Neural progenitor cell (in vitro differentiated cells): Measurements from ENCODE around the gene SH3D21. TPM values are rescaled to one million over a fixed set of nuclear protein-coding genes. Genes with fewer than 3 reads are reported as not detected.

Experiments used
- DNase-seq: peaks from one replicate; pipeline ENCODE4 v3.0.0-alpha.2; 2016; ENCODE audit warnings: low spot score
- H2AFZ ChIP-seq: fragments of 200-600 bp; sonication (generic); replicated peaks from 2 replicates; pipeline ENCODE4 v1.6.1; 2016; ENCODE audit warnings: antibody characterized with exemption
- H3F3A ChIP-seq: fragments of 200-600 bp; sonication (generic); 2 replicates; pipeline ENCODE4 v1.6.1; 2016; ENCODE audit warnings: antibody characterized with exemption, low read depth
- H3K27ac ChIP-seq: fragments of 200-600 bp; sonication (generic); 2 replicates; pipeline ENCODE4 v1.5.1; 2016; ENCODE audit warnings: mild to moderate bottlenecking
- H3K27me3 ChIP-seq: fragments of 200-600 bp; sonication (generic); 2 replicates; pipeline ENCODE4 v1.6.1; 2016; ENCODE audit warnings: mild to moderate bottlenecking, moderate library complexity
- H3K36me3 ChIP-seq: fragments of 200-600 bp; sonication (generic); 2 replicates; pipeline ENCODE4 v1.5.1; 2016
- H3K4me1 ChIP-seq: fragments of 200-600 bp; sonication (generic); 2 replicates; pipeline ENCODE4 v1.6.1; 2016; ENCODE audit warnings: mixed run types
- H3K4me2 ChIP-seq: fragments of 200-600 bp; sonication (generic); 2 replicates; pipeline ENCODE4 v1.6.1; 2016
- H3K4me3 ChIP-seq: fragments of 200-600 bp; sonication (generic); 2 replicates; pipeline ENCODE4 v1.5.1; 2016
- H3K79me2 ChIP-seq: fragments of 200-600 bp; sonication (generic); 2 replicates; pipeline ENCODE4 v1.6.1; 2016; ENCODE audit warnings: low read depth
- H3K9ac ChIP-seq: fragments of 200-600 bp; sonication (generic); 2 replicates; pipeline ENCODE4 v1.6.1; 2016
- H3K9me3 ChIP-seq: fragments of 200-600 bp; sonication (generic); 2 replicates; pipeline ENCODE4 v1.5.1; 2016; ENCODE audit warnings: low read depth
- H4K20me1 ChIP-seq: fragments of 200-600 bp; sonication (generic); 2 replicates; pipeline ENCODE4 v1.6.1; 2016; ENCODE audit warnings: low read depth
- H3K27ac Mint-ChIP-seq: 3 replicates; pipeline ENCODE4 v1.8.0; 2021; ENCODE audit warnings: mixed read lengths
- H3K27me3 Mint-ChIP-seq: 2 replicates; pipeline ENCODE4 v1.8.0; 2022; ENCODE audit warnings: low read depth, mild to moderate bottlenecking, inconsistent platforms, moderate library complexity, mixed read lengths; ENCODE audit not compliant: insufficient read depth
- H3K36me3 Mint-ChIP-seq: 3 replicates; pipeline ENCODE4 v1.8.0; 2021; ENCODE audit warnings: mixed read lengths
- H3K4me1 Mint-ChIP-seq: 3 replicates; pipeline ENCODE4 v1.8.0; 2021; ENCODE audit warnings: mixed read lengths
- H3K4me3 Mint-ChIP-seq: 3 replicates; pipeline ENCODE4 v1.8.0; 2021; ENCODE audit warnings: mild to moderate bottlenecking, moderate library complexity, mixed read lengths
- H3K9me3 Mint-ChIP-seq: 3 replicates; pipeline ENCODE4 v1.8.0; 2020; ENCODE audit warnings: mixed read lengths
- EZH2 ChIP-seq: fragments of 200-600 bp; sonication (generic); IDR thresholded peaks from 2 replicates; pipeline ENCODE4 v1.6.1; 2017; ENCODE audit warnings: antibody characterized with exemption, mild to moderate bottlenecking, moderate library complexity
- EZH2phosphoT487 ChIP-seq: fragments of 200-600 bp; sonication (generic); IDR thresholded peaks from 2 replicates; pipeline ENCODE4 v1.6.1; 2017; ENCODE audit warnings: antibody characterized with exemption
- total RNA-seq: library from RNA; depleted of rRNA; stranded (reverse); fragments of >200 nt; gene quantifications from 2 replicates; pipeline ENCODE4 v1.2.3, GENCODE V29; 2015; ENCODE audit warnings: low replicate concordance
- TF ChIP-seq, protein P1 (sequence below): fragments of 200-600 bp; sonication (generic); IDR thresholded peaks from 2 replicates; pipeline ENCODE4 v1.5.1; 2017; ENCODE audit warnings: antibody characterized with exemption, mild to moderate bottlenecking

SH3D21 gene
- total RNA-seq, 1 donor from 2014 or later: 6.1 TPM

DNA sequence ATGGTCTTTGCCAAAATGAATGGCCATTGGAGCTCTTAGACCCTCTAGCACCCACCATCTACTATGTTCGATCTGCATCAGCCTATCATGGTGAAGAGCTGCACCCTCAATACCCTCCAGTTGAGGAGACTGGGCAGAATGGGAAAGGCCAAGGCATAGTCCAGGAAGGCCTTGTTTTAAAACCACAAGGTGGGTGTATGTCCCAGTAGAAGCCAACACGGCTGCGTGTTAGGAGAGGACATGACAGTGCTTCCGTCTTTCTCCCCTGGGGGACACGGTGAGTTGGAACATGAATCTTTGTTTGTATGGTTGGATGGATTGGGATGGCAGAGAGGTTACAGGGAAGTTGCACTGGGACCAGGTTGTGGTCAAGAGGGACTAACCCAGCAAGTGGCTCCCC lies 18.6 kb upstream of the SH3D21 start:
- no peaks in the 10 kb centered on the region for H3K9me3 ChIP-seq
- no peak overlapping the region for H3K4me3 ChIP-seq
- no peak overlapping the region for H3K4me2 ChIP-seq
- no peak for DNase-seq
- H3K27me3 Mint-ChIP-seq: no peaks in the 10 kb centered on the region
- peaks cover 40% of the 10 kb centered on the region for H3K36me3 Mint-ChIP-seq
- no peaks in the 10 kb centered on the region for H3K27me3 ChIP-seq
- no peak overlapping the region for H2AFZ ChIP-seq
- TF ChIP-seq, protein P1, sequence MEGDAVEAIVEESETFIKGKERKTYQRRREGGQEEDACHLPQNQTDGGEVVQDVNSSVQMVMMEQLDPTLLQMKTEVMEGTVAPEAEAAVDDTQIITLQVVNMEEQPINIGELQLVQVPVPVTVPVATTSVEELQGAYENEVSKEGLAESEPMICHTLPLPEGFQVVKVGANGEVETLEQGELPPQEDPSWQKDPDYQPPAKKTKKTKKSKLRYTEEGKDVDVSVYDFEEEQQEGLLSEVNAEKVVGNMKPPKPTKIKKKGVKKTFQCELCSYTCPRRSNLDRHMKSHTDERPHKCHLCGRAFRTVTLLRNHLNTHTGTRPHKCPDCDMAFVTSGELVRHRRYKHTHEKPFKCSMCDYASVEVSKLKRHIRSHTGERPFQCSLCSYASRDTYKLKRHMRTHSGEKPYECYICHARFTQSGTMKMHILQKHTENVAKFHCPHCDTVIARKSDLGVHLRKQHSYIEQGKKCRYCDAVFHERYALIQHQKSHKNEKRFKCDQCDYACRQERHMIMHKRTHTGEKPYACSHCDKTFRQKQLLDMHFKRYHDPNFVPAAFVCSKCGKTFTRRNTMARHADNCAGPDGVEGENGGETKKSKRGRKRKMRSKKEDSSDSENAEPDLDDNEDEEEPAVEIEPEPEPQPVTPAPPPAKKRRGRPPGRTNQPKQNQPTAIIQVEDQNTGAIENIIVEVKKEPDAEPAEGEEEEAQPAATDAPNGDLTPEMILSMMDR: no peak
- no peak for TF ChIP-seq EZH2phosphoT487
- no peak for TF ChIP-seq EZH2
- H3K4me1 Mint-ChIP-seq: peaks cover 2% of the 10 kb centered on the region
- H3K79me2 ChIP-seq: peaks cover 34% of the 10 kb centered on the region
- H3K27ac ChIP-seq: no peak overlapping the region
- H4K20me1 ChIP-seq: peaks cover 22% of the 10 kb centered on the region
- H3K9me3 Mint-ChIP-seq: no peaks in the 10 kb centered on the region
- peaks cover 18% of the 10 kb centered on the region for H3K36me3 ChIP-seq
- H3K27ac Mint-ChIP-seq: no peak overlapping the region
- H3K9ac ChIP-seq: no peak overlapping the region
- H3K4me3 Mint-ChIP-seq: no peak overlapping the region
- no peaks in the 10 kb centered on the region for H3K4me1 ChIP-seq
- peaks cover 26% of the 10 kb centered on the region for H3F3A ChIP-seq

DNA sequence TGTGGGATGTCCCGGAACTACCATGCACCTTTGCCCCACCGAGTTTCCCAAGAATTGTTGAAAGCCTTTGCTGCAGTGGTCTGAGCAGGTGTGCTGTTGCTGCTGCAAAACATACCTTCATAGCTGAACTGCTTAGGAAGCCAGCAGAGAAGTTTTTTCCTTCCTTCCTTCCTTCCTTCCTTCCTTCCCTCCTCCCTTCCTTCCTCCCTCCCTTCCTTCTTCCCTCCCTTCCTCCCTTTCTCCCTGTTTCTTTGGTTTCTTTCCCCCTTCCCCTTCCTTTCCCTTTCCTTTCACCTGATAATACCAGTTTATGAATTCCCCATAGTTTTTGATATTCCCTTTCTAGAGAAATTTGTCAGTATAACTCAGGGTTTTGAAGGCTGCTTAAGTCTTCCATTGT lies 10.8 kb upstream of the SH3D21 start:
- H3K79me2 ChIP-seq: no peaks in the 10 kb centered on the region
- peaks cover 7% of the 10 kb centered on the region for H4K20me1 ChIP-seq
- no peak overlapping the region for H2AFZ ChIP-seq
- no peaks in the 10 kb centered on the region for H3K27me3 ChIP-seq
- H3K4me3 Mint-ChIP-seq: no peak overlapping the region
- no peaks in the 10 kb centered on the region for H3K9me3 Mint-ChIP-seq
- no peak for DNase-seq
- H3K9me3 ChIP-seq: no peaks in the 10 kb centered on the region
- no peak overlapping the region for H3K27ac ChIP-seq
- no peak overlapping the region for H3K4me2 ChIP-seq
- peaks cover 2% of the 10 kb centered on the region for H3K27me3 Mint-ChIP-seq
- no peak overlapping the region for H3K9ac ChIP-seq
- H3K4me1 ChIP-seq: no peaks in the 10 kb centered on the region
- H3F3A ChIP-seq: peaks cover 19% of the 10 kb centered on the region
- no peaks in the 10 kb centered on the region for H3K4me1 Mint-ChIP-seq
- TF ChIP-seq EZH2phosphoT487: no peak
- TF ChIP-seq, protein P1: no peak
- no peak for TF ChIP-seq EZH2
- peaks cover 18% of the 10 kb centered on the region for H3K36me3 ChIP-seq
- H3K36me3 Mint-ChIP-seq: peaks cover 38% of the 10 kb centered on the region
- no peak overlapping the region for H3K27ac Mint-ChIP-seq
- no peak overlapping the region for H3K4me3 ChIP-seq

DNA sequence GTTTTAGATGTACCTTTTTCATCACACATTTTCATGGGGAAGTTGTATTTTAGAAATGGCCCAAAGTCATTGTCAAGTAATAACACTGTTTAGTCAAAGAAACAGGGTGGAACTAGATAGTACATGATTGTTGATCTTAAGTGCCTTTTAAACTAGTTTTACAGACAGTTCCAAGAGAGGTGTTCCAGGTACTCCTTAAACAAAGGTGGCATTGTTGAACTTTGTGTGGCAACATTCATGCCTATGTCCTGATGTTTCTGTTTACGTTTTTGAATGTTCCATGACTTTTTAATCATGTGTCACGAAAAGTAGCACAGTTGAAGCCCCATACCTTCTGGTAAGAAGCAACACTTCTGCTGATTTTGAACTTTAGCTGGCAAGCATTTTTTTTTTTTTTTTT lies 9.1 kb upstream of the SH3D21 start:
- peaks cover 19% of the 10 kb centered on the region for H3F3A ChIP-seq
- H3K4me2 ChIP-seq: no peak overlapping the region
- no peaks in the 10 kb centered on the region for H3K4me1 ChIP-seq
- no peak for DNase-seq
- H3K4me1 Mint-ChIP-seq: no peaks in the 10 kb centered on the region
- H3K27me3 Mint-ChIP-seq: peaks cover 4% of the 10 kb centered on the region
- peaks cover 22% of the 10 kb centered on the region for H3K36me3 ChIP-seq
- H3K9me3 ChIP-seq: no peaks in the 10 kb centered on the region
- H3K27me3 ChIP-seq: no peaks in the 10 kb centered on the region
- H3K79me2 ChIP-seq: no peaks in the 10 kb centered on the region
- no peaks in the 10 kb centered on the region for H3K9me3 Mint-ChIP-seq
- H3K9ac ChIP-seq: no peak overlapping the region
- H3K4me3 Mint-ChIP-seq: no peak overlapping the region
- no peak overlapping the region for H3K27ac ChIP-seq
- peaks cover 40% of the 10 kb centered on the region for H3K36me3 Mint-ChIP-seq
- no peak overlapping the region for H2AFZ ChIP-seq
- no peak overlapping the region for H3K27ac Mint-ChIP-seq
- H4K20me1 ChIP-seq: peaks cover 7% of the 10 kb centered on the region
- TF ChIP-seq EZH2 (no peak), EZH2phosphoT487 (no peak)
- TF ChIP-seq, protein P1: no peak
- H3K4me3 ChIP-seq: no peak overlapping the region
